Stomach (tissue), 4 donors: ENCODE measurements around the gene MPV17.

Experiments used
- POLR2A ChIP-seq, 4 donors: fragments of 450-650 bp; IDR thresholded peaks; one replicate each; pipeline ENCODE4 v1.6.1; 2016; ENCODE audit warnings: antibody characterized with exemption in 4 of 4, control low read depth in 2 of 4, mild to moderate bottlenecking in 1 of 4, moderate library complexity in 1 of 4
- POLR2AphosphoS5 ChIP-seq, 3 donors: sonication (generic); formaldehyde crosslinking; IDR thresholded peaks; one replicate each; pipeline ENCODE4 v1.6.1; 2016; ENCODE audit warnings: antibody characterized with exemption in 3 of 3
- TF ChIP-seq, protein P1 (sequence below), 7 experiments: fragments of 450-650 bp in 4 of 7; fragments of 200-600 bp in 3 of 7; sonication (generic) in 3 of 7; IDR thresholded peaks; one replicate each; pipeline ENCODE4 v1.5.1; 2016 to 2019; ENCODE audit warnings: antibody characterized with exemption in 7 of 7, control low read depth in 2 of 7, mild to moderate bottlenecking in 1 of 7

DNA sequence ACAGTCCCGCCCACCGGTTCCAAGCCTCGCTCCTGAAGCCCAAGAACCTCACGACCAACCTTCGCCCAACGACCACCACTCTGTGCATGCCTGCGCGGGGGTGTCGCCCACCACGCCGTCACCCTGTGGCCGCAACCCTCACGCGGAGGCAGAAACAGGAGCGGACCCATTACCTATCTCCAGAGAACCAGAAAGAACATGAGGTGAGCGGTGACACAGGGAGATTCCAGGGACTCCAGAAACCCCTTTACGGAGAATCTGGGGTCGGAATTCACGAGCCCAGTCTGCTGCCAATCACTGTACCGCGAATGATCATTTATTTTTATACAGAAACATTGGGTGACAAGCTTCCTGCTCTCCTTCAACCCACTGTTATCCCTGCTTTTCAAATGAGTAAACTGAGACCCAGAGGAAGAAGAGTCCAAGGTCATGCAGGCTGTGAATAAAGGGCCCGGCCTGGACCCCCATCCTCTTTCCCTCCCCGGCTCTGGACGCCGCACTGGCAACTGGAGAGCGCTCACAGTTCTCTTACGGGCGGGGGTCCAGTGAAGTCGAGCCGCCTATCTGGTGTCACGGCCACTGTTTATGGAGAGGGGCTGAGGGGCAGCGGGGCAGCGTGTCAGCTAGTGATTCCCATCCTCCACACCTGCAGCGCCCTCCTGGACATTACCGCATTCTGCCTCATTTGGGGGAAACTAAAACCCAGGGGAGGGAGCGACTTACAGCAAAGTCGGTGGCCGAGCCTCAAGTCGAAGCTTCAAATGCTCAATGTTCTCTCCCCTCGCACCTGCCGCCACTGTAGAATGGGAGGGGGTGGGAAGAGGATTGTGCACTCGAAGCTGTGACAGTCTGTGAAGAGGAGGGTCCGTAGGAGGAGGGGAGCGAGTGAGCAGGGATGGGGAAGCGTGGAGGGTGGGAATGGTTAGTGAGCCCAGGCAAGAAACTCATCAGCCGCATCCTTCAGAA, 59.3 kb downstream of the MPV17 start:
- TF ChIP-seq, protein P1, sequence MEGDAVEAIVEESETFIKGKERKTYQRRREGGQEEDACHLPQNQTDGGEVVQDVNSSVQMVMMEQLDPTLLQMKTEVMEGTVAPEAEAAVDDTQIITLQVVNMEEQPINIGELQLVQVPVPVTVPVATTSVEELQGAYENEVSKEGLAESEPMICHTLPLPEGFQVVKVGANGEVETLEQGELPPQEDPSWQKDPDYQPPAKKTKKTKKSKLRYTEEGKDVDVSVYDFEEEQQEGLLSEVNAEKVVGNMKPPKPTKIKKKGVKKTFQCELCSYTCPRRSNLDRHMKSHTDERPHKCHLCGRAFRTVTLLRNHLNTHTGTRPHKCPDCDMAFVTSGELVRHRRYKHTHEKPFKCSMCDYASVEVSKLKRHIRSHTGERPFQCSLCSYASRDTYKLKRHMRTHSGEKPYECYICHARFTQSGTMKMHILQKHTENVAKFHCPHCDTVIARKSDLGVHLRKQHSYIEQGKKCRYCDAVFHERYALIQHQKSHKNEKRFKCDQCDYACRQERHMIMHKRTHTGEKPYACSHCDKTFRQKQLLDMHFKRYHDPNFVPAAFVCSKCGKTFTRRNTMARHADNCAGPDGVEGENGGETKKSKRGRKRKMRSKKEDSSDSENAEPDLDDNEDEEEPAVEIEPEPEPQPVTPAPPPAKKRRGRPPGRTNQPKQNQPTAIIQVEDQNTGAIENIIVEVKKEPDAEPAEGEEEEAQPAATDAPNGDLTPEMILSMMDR (IDR thresholded peaks at IDR 0.05): no peak
- TF ChIP-seq POLR2A (IDR thresholded peaks at IDR 0.05) (no peak), POLR2AphosphoS5 (IDR thresholded peaks at IDR 0.05) (no peak)
